HUDEP-2 (cell line): ENCODE data around the gene TRIM73.
"Not testable (repeated sequence)": the region's sequence is repeated elsewhere in the genome, so short reads cannot be mapped to it uniquely, and the experiment has no call there.

ENCODE experiments used
- DNase-seq, 76 experiments: peaks; one replicate each; lab custom pipeline; 2025; ENCODE audit not compliant: unreplicated experiment in 76 of 76; lab: John Stamatoyannopoulos, UW

TRIM73 gene

GRCh38 chr7:75415428-75415817 is 20.0 kb downstream of the TRIM73 start:
- DNase-seq, result not testable (repeated sequence)

DNA sequence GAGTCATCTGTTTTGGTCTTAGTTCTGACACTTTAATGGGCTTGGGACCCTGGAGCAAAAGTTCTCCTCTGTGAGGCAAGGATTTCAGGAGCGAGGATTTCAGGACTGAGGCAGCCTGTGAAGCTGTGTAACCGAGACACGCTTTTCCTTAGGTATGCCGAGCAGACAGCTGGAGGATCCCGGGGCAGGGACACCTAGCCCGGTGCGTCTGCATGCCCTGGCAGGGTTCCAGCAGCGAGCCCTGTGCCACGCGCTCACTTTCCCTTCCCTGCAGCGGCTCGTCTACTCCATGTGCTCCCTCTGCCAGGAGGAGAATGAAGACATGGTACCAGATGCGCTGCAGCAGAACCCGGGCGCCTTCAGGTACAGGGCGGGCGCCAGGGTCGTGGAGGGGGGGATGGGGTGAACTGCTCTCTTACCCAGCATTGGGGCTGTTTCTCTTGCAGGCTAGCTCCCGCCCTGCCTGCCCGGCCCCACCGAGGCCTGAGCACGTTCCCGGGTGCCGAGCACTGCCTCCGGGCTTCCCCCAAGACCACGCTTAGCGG is 20.5 kb downstream of the TRIM73 start:
- DNase-seq, result not testable (repeated sequence)

DNA sequence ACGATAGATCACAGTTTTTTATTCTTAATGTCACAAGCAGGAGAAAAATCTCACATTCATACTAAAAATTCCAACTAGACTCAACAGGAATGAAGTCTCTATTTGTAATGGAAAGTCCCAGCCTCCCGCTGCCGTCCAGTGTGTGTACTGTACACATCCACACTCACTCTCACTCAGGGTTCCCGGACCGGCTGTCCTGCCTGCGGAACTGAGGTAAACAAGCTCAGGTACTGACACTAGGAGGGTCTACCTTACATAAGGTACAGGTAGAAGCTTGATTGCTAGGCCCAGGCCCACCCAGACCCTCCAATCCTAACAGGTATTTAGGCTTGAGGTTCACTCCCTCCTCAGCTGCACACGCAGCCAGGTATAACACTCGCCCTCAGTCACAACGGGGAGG is 21.4 kb downstream of the TRIM73 start:
- DNase-seq, result not testable (repeated sequence)

- not testable (repeated sequence) for DNase-seq
Observed at GRCh38 chr7:75418292-75418858, 22.9 kb downstream of the TRIM73 start.

GRCh38 chr7:75419210-75419609 is 23.8 kb downstream of the TRIM73 start:
- DNase-seq, result not testable (repeated sequence)

DNA sequence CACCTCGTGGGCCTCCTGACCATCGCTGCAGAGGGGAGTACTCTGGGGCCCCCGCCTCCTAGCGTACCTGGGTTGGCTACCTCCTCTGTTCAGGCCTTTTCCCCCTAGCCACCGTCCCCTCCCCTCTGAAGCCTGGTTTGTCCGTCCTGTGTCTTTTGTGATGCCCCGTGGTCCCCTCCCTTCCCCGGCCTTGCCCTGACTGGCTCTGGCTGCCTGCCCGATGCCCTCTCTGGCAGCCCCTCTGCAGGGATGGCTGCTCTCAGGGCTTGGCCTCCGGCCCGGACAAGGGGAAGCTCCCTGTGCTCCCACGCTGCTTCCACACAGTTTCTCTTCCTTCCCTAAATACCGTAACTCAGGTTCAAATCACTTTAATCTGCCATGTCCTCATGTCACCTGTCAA is 24.3 kb downstream of the TRIM73 start:
- DNase-seq, result not testable (repeated sequence)

- not testable (repeated sequence) for DNase-seq
Observed at GRCh38 chr7:75420152-75420551, 24.7 kb downstream of the TRIM73 start.

DNA sequence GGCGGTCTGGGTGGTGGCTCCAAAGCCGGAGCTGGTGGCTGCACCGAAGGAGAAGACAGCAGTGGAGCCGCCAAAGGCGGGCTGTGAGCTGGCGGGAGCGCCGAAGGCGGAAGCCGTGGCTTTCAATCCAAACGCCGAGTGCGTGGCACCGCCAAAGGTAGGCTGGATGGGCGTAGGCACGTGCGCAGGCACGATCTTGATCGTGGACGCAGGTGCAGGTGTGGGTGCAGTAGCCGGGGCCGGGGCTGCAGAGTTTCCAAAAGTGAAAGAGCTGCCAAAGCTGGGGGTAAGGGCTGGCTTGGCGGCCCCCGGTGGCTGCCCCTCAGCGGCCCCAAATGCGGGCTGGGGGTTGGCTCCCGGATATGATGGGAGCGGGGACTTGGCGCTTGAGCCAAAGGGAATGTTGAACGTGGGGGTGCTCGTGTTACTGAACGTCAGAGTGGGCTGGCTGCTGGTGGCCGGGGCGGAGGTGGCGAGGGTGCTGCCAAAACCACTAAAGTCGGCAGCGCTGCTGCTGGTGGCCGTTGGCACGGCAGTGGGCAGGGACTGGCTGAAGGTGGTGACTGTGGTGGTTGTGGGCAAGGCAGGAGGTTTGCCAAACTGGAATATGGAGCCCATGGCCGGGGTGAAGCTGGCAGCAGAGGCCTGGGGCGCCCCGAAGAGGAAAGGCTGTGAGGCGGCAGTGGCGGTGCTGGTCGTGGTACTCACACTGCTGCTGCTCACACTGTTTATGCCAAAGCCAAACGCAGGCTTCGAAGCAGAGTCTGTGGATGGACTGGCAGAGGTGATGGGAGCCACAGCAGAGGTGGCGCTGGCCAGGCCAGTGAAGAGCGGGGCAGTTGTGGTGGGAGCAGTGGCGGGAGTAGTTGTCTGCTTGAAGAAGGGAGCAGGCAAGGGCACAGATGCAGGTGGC is 26.6 kb downstream of the TRIM73 start:
- not testable (repeated sequence) for DNase-seq

DNA sequence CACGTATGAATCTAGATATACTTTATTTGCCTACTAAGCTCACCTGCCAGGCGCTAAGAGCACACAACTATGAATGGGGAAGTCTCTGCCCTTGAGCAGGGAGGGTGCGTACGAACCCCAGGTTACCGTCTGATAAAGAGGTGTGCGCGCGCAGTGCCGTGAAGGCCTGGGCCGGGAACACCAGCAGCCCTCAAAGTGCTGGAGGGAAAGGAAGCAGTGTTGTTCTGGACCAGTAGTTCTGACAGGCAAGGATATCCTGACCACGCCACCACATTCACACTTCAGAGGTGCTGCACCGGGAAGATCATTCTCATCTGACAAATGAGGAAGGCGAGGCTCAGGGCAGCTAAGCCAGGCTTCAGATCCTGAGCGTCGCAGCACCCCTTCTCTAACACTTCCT is 28.1 kb downstream of the TRIM73 start:
- not testable (repeated sequence) for DNase-seq

GRCh38 chr7:75439000-75439399 is 43.6 kb downstream of the TRIM73 start:
- DNase-seq, result not testable (repeated sequence)

DNA sequence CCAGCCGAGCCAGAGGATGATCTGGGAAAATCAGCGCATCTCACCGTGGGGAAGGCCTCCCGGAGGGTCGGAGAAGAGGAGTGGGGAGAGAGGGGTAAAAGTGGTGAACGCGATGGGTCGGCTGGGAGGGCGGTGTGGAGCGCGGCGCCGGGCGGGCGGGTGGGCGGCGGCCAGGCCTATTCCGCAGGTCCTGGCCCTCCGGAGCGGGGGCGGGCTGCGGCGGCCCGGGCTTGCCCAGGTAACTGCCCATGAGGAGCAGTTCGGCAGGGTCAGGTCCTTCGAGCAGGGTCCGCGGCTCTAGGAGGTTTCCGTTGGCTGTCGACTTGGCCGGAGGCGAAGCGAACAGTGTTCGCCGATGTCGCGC is 46.7 kb downstream of the TRIM73 start:
- DNase-seq, result not testable (repeated sequence)

DNA sequence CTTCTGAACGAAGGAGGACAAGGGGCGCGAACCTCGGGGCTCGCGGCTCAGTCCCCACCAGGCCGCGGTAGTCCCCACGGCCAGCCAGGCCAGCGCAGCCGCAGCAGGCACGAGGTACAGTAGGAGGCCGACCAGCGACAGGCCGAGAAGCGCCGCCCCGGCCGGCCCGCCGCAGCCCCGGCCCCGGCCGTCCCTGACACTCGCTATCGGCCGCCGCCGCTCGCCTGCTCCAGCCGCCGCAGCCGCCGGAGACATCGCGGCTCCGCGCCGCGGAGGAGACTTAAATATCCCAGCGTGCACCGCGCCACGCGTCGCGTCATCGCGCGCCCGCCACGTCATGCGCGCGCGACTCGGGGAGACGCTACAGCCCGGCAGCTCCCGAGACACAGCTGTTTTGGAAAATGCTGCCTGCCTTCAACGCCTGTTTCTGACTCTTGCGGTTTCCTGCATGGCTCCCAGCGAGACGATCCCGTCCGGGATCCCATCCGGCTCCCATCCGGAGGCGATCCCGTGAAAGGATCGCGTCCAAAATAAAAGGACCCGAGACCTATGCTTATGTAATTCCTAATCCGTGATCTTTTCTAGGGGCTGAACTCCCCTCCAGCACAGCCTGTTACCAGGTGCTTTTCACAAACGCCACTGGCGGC is 47.2 kb downstream of the TRIM73 start:
- peak in 15 of 76 experiments; percentile 0 to 49 (median 10) for DNase-seq

DNA sequence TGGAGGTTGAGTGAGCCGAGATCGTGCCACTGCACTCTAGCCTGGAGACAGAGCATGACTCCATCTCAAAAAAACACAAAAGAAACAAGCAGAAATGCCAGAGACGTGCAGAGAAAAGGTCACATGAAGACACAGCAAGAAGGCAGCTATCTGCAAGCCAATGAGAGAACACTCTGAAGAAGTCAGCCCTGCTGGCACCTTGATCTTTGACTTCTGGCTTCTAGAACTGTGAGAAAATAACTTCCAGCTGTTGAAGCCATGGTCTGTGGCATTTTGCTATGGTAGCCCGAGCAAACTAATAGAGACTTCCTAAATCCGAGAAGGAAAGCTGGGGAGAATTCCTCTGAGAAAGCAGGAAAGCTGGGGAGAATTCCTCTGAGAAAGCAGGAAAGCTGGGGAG is 54.5 kb downstream of the TRIM73 start:
- not testable (repeated sequence) for DNase-seq

GRCh38 chr7:75452494-75452955 is 57.1 kb downstream of the TRIM73 start:
- not testable (repeated sequence) for DNase-seq
